H1 (cell line): ENCODE data around the gene PNCK. TPM values are rescaled to one million over a fixed set of nuclear protein-coding genes. Genes with fewer than 3 reads are reported as not detected.

Experiments used
- CTCF ChIA-PET: fragments of 300-600 bp; sonication (Branson Sonifier 250); formaldehyde crosslinking; loops from one replicate; lab custom pipeline; 2021; ENCODE audit not compliant: partially characterized antibody; lab: Charles Lee
- POLR2A ChIA-PET: fragments of 300-600 bp; sonication (Branson Sonifier 250); formaldehyde crosslinking; loops from one replicate; lab custom pipeline; 2021; ENCODE audit warnings: inconsistent platforms; ENCODE audit not compliant: partially characterized antibody; lab: Charles Lee
- DNase-seq, 2 experiments: peaks; one replicate each; pipeline versions ENCODE4 v3.0.0 to v3.0.0-alpha.2; 2010 to 2022; ENCODE audit warnings: low spot score in 2 of 2, low read depth in 1 of 2, mixed read lengths in 1 of 2
- FAIRE-seq: peaks from 2 replicates; lab custom pipeline; 2011; peaks lifted over from hg19 to GRCh38; lab: Jason Lieb, UNC
- H2AFZ ChIP-seq: 2 replicates; pipeline ENCODE4 v1.8.1; 2012; ENCODE audit warnings: low read length, inconsistent platforms
- H2AK5ac ChIP-seq: 2 replicates; pipeline ENCODE4 v1.6.1; 2013; ENCODE audit warnings: low read depth, low read length
- H2BK120ac ChIP-seq: replicated peaks from 2 replicates; pipeline ENCODE3; 2013; ENCODE audit warnings: low read depth, low read length, inconsistent platforms
- H2BK12ac ChIP-seq: 2 replicates; pipeline ENCODE4 v1.6.1; 2013; ENCODE audit warnings: low read depth, low read length
- H2BK15ac ChIP-seq: 2 replicates; pipeline ENCODE4 v1.6.1; 2013; ENCODE audit warnings: low read length
- H2BK20ac ChIP-seq: 2 replicates; pipeline ENCODE4 v1.6.1; 2013; ENCODE audit warnings: low read length
- H2BK5ac ChIP-seq: 2 replicates; pipeline ENCODE4 v1.6.1; 2013; ENCODE audit warnings: low read depth, low read length
- H3K14ac ChIP-seq: 2 replicates; pipeline ENCODE4 v1.6.1; 2013; ENCODE audit warnings: inconsistent platforms; ENCODE audit not compliant: insufficient read length
- H3K18ac ChIP-seq: 2 replicates; pipeline ENCODE4 v1.6.1; 2013; ENCODE audit warnings: low read length; ENCODE audit errors: extremely low read depth
- H3K23ac ChIP-seq: 2 replicates; pipeline ENCODE4 v1.6.1; 2013; ENCODE audit warnings: inconsistent platforms; ENCODE audit not compliant: insufficient read length
- H3K23me2 ChIP-seq: 2 replicates; pipeline ENCODE4 v1.6.1; 2013; ENCODE audit warnings: low read depth, low read length
- H3K27ac ChIP-seq: 2 replicates; pipeline ENCODE4 v1.6.1; 2011; ENCODE audit warnings: low read depth, low read length, inconsistent platforms
- H3K27me3 ChIP-seq, 4 experiments: replicated peaks in 1 of 4; 1 replicate in 1 of 4; 2 replicates in 3 of 4; pipeline versions ENCODE4 v1.6.1 to v1.8.1; 2011 to 2013; ENCODE audit warnings: low read length in 3 of 4, mild to moderate bottlenecking in 3 of 4, inconsistent platforms in 2 of 4, mixed read lengths in 2 of 4, moderate library complexity in 1 of 4; ENCODE audit not compliant: control insufficient read depth in 3 of 4, insufficient read depth in 3 of 4; ENCODE audit errors: extremely low read depth in 1 of 4
- H3K36me3 ChIP-seq, 4 experiments: 2 replicates each; pipeline versions ENCODE4 v1.6.1 to v1.8.1; 2011 to 2013; ENCODE audit warnings: mild to moderate bottlenecking in 4 of 4, low read length in 3 of 4, moderate library complexity in 2 of 4, control low read depth in 1 of 4, inconsistent platforms in 1 of 4; ENCODE audit not compliant: insufficient read depth in 4 of 4, control insufficient read depth in 2 of 4
- H3K4ac ChIP-seq: replicated peaks from 2 replicates; pipeline ENCODE3; 2013; ENCODE audit warnings: low read length, low read depth, mixed read lengths, inconsistent platforms; ENCODE audit not compliant: insufficient read length
- H3K4me1 ChIP-seq, 4 experiments: replicated peaks in 1 of 4; 1 replicate in 1 of 4; 2 replicates in 3 of 4; pipeline versions ENCODE4 v1.6.1 to v1.8.1; 2011 to 2013; ENCODE audit warnings: low read length in 3 of 4, inconsistent platforms in 2 of 4, mixed read lengths in 1 of 4; ENCODE audit not compliant: insufficient read depth in 4 of 4, control insufficient read depth in 3 of 4
- H3K4me2 ChIP-seq, 2 experiments: 2 replicates each; pipeline versions ENCODE4 v1.6.1 to v1.8.1; 2011 to 2013; ENCODE audit warnings: low read depth in 2 of 2, low read length in 2 of 2, control low read depth in 1 of 2, inconsistent platforms in 1 of 2, mild to moderate bottlenecking in 1 of 2; ENCODE audit not compliant: insufficient read depth in 1 of 2
- H3K4me3 ChIP-seq, 4 experiments: fragments of 200-600, 300-600 bp in 1 of 4; sonication (generic), shearing (Covaris generic), sonication (Bioruptor Twin) in 1 of 4; 2 replicates each; pipeline versions ENCODE4 v1.5.1 to v1.8.1; 2011 to 2016; ENCODE audit warnings: low read length in 4 of 4, low read depth in 3 of 4, control low read depth in 2 of 4, inconsistent platforms in 2 of 4, mild to moderate bottlenecking in 2 of 4, mixed read lengths in 1 of 4, moderate library complexity in 1 of 4; ENCODE audit not compliant: insufficient read depth in 2 of 4; ENCODE audit errors: extremely low read depth in 1 of 4
- H3K56ac ChIP-seq: replicated peaks from 2 replicates; pipeline ENCODE3; 2013; ENCODE audit warnings: low read depth, mild to moderate bottlenecking, mixed read lengths, low read length, inconsistent platforms; ENCODE audit not compliant: insufficient read length
- H3K79me1 ChIP-seq: 2 replicates; pipeline ENCODE4 v1.6.1; 2013; ENCODE audit warnings: low read depth, low read length, control low read depth
- H3K79me2 ChIP-seq, 2 experiments: 2 replicates each; pipeline versions ENCODE4 v1.6.1 to v1.8.1; 2012 to 2013; ENCODE audit warnings: low read length in 2 of 2, mild to moderate bottlenecking in 2 of 2, inconsistent platforms in 1 of 2; ENCODE audit not compliant: insufficient read depth in 2 of 2, control insufficient read depth in 1 of 2
- H3K9ac ChIP-seq, 4 experiments: replicated peaks in 1 of 4; 1 replicate in 1 of 4; 2 replicates in 3 of 4; pipeline versions ENCODE4 v1.6.1 to v1.8.1; 2011 to 2013; ENCODE audit warnings: low read depth in 3 of 4, low read length in 3 of 4, control low read depth in 2 of 4, mild to moderate bottlenecking in 2 of 4, moderate library complexity in 2 of 4, inconsistent platforms in 1 of 4; ENCODE audit errors: extremely low read depth in 1 of 4
- H3K9me3 ChIP-seq, 2 experiments: 2 replicates each; pipeline versions ENCODE4 v1.6.1 to v1.8.1; 2012 to 2013; ENCODE audit warnings: mild to moderate bottlenecking in 2 of 2, moderate library complexity in 2 of 2, control low read depth in 1 of 2, inconsistent platforms in 1 of 2, low read depth in 1 of 2, low read length in 1 of 2, mixed read lengths in 1 of 2; ENCODE audit not compliant: insufficient read depth in 2 of 2
- H4K20me1 ChIP-seq, 2 experiments: replicated peaks in 1 of 2; 2 replicates each; pipeline versions ENCODE3 to v1.8.1; 2011 to 2013; ENCODE audit warnings: inconsistent platforms in 2 of 2, low read length in 2 of 2, mild to moderate bottlenecking in 1 of 2; ENCODE audit not compliant: insufficient read depth in 2 of 2, control insufficient read depth in 1 of 2
- H4K5ac ChIP-seq: 2 replicates; pipeline ENCODE4 v1.6.1; 2013; ENCODE audit warnings: low read length, low read depth, mixed read lengths, inconsistent platforms; ENCODE audit not compliant: insufficient read length
- H4K8ac ChIP-seq: 2 replicates; pipeline ENCODE4 v1.8.0; 2013; ENCODE audit warnings: mild to moderate bottlenecking, moderate library complexity, low read length, inconsistent platforms; ENCODE audit not compliant: insufficient read depth; ENCODE audit errors: extremely low read depth
- H4K91ac ChIP-seq: replicated peaks from 2 replicates; pipeline ENCODE3; 2013; ENCODE audit warnings: low read length, mixed read lengths, inconsistent platforms; ENCODE audit not compliant: insufficient read length
- ATF3 ChIP-seq: IDR thresholded peaks from 2 replicates; pipeline ENCODE4 v1.6.1; 2011; ENCODE audit warnings: low read depth, mild to moderate bottlenecking, low read length; ENCODE audit not compliant: insufficient read depth
- CTBP2 ChIP-seq: IDR thresholded peaks from 2 replicates; pipeline ENCODE4 v1.7.0; 2011; ENCODE audit warnings: borderline replicate concordance, mild to moderate bottlenecking, moderate library complexity, mixed read lengths, low read length; ENCODE audit not compliant: insufficient read depth, insufficient read length
- GTF2F1 ChIP-seq: IDR thresholded peaks from 2 replicates; pipeline ENCODE4 v1.6.1; 2012; ENCODE audit warnings: low read depth, low read length, improper control_type of control experiment, borderline replicate concordance
- JUN ChIP-seq: IDR thresholded peaks from 2 replicates; pipeline ENCODE4 v1.6.1; 2011; ENCODE audit warnings: low read depth, mild to moderate bottlenecking, improper control_type of control experiment, low read length
- RAD21 ChIP-seq, 2 experiments: IDR thresholded peaks in 1 of 2; conservative IDR thresholded peaks in 1 of 2; 2 replicates each; pipeline ENCODE4 v1.6.1; 2011; ENCODE audit warnings: low read depth in 2 of 2, low read length in 2 of 2, improper control_type of control experiment in 1 of 2, inconsistent platforms in 1 of 2, mild to moderate bottlenecking in 1 of 2, moderate library complexity in 1 of 2
- WGBS, 2 experiments: shearing (Covaris generic) in 1 of 2; methylation state at CpG; one replicate each; pipeline versions ENCODE4 v1.1.6 to v1.1.7; 2013 to 2015; ENCODE audit warnings: low lambda C conversion rate in 2 of 2, mixed read lengths in 2 of 2, inconsistent platforms in 1 of 2, low coverage in 1 of 2, missing lambda C conversion rate in 1 of 2; ENCODE audit not compliant: insufficient replicate concordance in 2 of 2, insufficient coverage in 1 of 2, insufficient read length in 1 of 2; ENCODE audit errors: extremely low coverage in 1 of 2, missing lambda C conversion rate in 1 of 2; 5-methylcytosine and 5-hydroxymethylcytosine counted together
- polyA plus RNA-seq, 7 experiments: library from polyadenylated mRNA; depleted of rRNA in 3 of 7; stranded (reverse) in 5 of 7; unstranded in 2 of 7; fragments of >200 nt in 5 of 7; fragments of 200-250 nt in 2 of 7; gene quantifications; 1 replicate in 5 of 7; 2 replicates in 1 of 7; 4 replicates in 1 of 7; pipeline versions ENCODE4 v1.2.1 to v1.2.3, GENCODE V29; 2011 to 2013; ENCODE audit warnings: missing spikeins in 2 of 7, mixed read lengths in 2 of 7
- total RNA-seq: library from RNA; stranded (reverse); fragmentation: NEBNext Ultra II Directional; extraction: Animal tissue kit (Norgen Biotek cat#: 25700); gene quantifications from 2 replicates; pipeline ENCODE4 v1.2.1, GENCODE V29; 2021

The PNCK gene
- total and polyA plus RNA-seq, 2 of the 8 experiments (the other 6 are each of a cell fraction or from before 2014, with no cell fraction given): 6.2 to 6.3 TPM

- Histone ChIP-seq H3K56ac (no peak overlapping the region), H2AK5ac (no peak overlapping the region), H3K18ac (no peak overlapping the region), H3K79me2 (no peaks in the 10 kb centered on the region), H3K4me1 (peaks cover 0 to 5% (median 0%) of the 10 kb centered on the region in 4 experiments; a peak in 1 of 7 replicates), H2BK20ac (no peak overlapping the region), H2BK5ac (no peak overlapping the region), H4K20me1 (peaks cover 0 to 4% of the 10 kb centered on the region in 2 experiments), H4K8ac (no peak overlapping the region), H3K4ac (no peak overlapping the region), H3K79me1 (no peaks in the 10 kb centered on the region), H3K27ac (no peak overlapping the region), H2BK15ac (no peak overlapping the region), H4K5ac (no peak overlapping the region), H3K36me3 (no peaks in the 10 kb centered on the region), H2BK12ac (no peak overlapping the region), H3K14ac (no peak overlapping the region), H3K27me3 (peaks cover 8 to 10% (median 9%) of the 10 kb centered on the region in 4 experiments), H2AFZ (no peak overlapping the region), H3K9me3 (no peaks in the 10 kb centered on the region), H2BK120ac (no peak overlapping the region), H4K91ac (no peak overlapping the region), H3K4me3 (no peak overlapping the region), H3K4me2 (no peak overlapping the region), H3K23ac (no peak overlapping the region), H3K23me2 (no peaks in the 10 kb centered on the region), H3K9ac (no peak overlapping the region)
- ChIA-PET CTCF (interaction anchor here (0.6 to 28.7 kb wide), 6 partner anchors 5 to 114 kb away, joined by 3 to 408 read pairs (median 69); partner anchors contain the start of gene DUSP9), POLR2A (no interaction called here)
- DNase-seq: no peak
- FAIRE-seq: no peak
- TF ChIP-seq JUN (no peak), ATF3 (no peak), RAD21 (IDR thresholded peaks at IDR 0.05 in 1 of 2, conservative IDR thresholded peaks at IDR 0.05 in 1 of 2; ENCODE audit: low read depth in 2 of 2, low read length in 2 of 2) (no peak), CTBP2 (no peak), GTF2F1 (no peak)
- 81% methylated on average over 2 of the region's 2 CpGs; no CpG with 5 or more reads in 1 of the 2 experiments for WGBS, 2 experiments
Observed at GRCh38 chrX:153653556-153653955, 20.1 kb downstream of the PNCK start.
